ENCODE measurements around the gene MOK. TPM values are rescaled to one million over a fixed set of nuclear protein-coding genes. Genes with fewer than 3 reads are reported as not detected.

Gene MOK
- polyA plus RNA-seq, 1 donor from 2014 or later = 63.6 TPM

DNA sequence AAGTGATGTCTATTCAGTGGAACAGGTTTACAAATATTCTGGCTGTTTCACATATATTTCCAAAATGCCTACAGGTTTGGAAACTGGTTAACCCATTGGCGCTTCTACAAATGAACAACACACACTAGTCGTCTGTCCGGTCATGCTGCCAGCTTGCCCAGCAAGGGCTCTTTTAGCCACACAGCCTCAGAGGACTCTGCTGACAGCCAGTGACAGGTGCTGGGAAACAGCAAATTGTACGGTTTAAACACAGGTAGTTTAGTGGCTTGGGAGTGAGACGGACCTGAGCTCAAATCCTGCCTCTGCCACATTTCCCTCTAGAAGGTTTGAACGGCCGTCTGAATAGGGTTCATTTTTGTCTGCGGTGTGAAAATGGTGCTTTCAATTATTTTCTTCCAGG is 53.8 kb downstream of the MOK start:
- Histone ChIP-seq H4K20me1 (ENCODE audit: insufficient read depth) (no peaks in the 10 kb centered on the region), H3K9ac (ENCODE audit: low read length) (no peak overlapping the region), H3F3A (ENCODE audit: insufficient read depth, low read length, poor library complexity, severe bottlenecking) (no peaks in the 10 kb centered on the region), H3K4me2 (ENCODE audit: low read length) (no peak overlapping the region), H3K27me3 (ENCODE audit: insufficient read depth, low read depth, low read length) (no peaks in the 10 kb centered on the region), H3K9me3 (ENCODE audit: low read length) (no peaks in the 10 kb centered on the region), H2AFZ (ENCODE audit: low read depth, low read length) (no peak overlapping the region), H3K79me2 (replicated peaks; ENCODE audit: insufficient read depth, low read length) (no peaks in the 10 kb centered on the region), H3K27ac (ENCODE audit: low read length) (no peak overlapping the region), H3K9me2 (ENCODE audit: insufficient read depth, low read length) (no peaks in the 10 kb centered on the region), H3K4me3 (ENCODE audit: low read length) (no peak overlapping the region), H3K36me3 (ENCODE audit: insufficient read depth, low read length) (no peaks in the 10 kb centered on the region)
- TF ChIP-seq SMC3 (conservative IDR thresholded peaks at IDR 0.05; ENCODE audit: poor library complexity) (no peak), EZH2 (IDR thresholded peaks at IDR 0.05; ENCODE audit: borderline replicate concordance, insufficient read depth, low read length, poor library complexity, severe bottlenecking) (no peak), POLR2AphosphoS5 (IDR thresholded peaks at IDR 0.05) (no peak), EP300 (conservative IDR thresholded peaks at IDR 0.05; ENCODE audit: poor library complexity, severe bottlenecking) (no peak), RAD21 (conservative IDR thresholded peaks at IDR 0.05) (no peak), TAF1 (IDR thresholded peaks at IDR 0.05; ENCODE audit: low read depth) (no peak), MXI1 (conservative IDR thresholded peaks at IDR 0.05; ENCODE audit: poor library complexity, severe bottlenecking) (no peak)
- TF ChIP-seq, protein P1, sequence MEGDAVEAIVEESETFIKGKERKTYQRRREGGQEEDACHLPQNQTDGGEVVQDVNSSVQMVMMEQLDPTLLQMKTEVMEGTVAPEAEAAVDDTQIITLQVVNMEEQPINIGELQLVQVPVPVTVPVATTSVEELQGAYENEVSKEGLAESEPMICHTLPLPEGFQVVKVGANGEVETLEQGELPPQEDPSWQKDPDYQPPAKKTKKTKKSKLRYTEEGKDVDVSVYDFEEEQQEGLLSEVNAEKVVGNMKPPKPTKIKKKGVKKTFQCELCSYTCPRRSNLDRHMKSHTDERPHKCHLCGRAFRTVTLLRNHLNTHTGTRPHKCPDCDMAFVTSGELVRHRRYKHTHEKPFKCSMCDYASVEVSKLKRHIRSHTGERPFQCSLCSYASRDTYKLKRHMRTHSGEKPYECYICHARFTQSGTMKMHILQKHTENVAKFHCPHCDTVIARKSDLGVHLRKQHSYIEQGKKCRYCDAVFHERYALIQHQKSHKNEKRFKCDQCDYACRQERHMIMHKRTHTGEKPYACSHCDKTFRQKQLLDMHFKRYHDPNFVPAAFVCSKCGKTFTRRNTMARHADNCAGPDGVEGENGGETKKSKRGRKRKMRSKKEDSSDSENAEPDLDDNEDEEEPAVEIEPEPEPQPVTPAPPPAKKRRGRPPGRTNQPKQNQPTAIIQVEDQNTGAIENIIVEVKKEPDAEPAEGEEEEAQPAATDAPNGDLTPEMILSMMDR (IDR thresholded peaks at IDR 0.05; ENCODE audit: poor library complexity, severe bottlenecking) = no peak
- TF ChIP-seq, protein P2, sequence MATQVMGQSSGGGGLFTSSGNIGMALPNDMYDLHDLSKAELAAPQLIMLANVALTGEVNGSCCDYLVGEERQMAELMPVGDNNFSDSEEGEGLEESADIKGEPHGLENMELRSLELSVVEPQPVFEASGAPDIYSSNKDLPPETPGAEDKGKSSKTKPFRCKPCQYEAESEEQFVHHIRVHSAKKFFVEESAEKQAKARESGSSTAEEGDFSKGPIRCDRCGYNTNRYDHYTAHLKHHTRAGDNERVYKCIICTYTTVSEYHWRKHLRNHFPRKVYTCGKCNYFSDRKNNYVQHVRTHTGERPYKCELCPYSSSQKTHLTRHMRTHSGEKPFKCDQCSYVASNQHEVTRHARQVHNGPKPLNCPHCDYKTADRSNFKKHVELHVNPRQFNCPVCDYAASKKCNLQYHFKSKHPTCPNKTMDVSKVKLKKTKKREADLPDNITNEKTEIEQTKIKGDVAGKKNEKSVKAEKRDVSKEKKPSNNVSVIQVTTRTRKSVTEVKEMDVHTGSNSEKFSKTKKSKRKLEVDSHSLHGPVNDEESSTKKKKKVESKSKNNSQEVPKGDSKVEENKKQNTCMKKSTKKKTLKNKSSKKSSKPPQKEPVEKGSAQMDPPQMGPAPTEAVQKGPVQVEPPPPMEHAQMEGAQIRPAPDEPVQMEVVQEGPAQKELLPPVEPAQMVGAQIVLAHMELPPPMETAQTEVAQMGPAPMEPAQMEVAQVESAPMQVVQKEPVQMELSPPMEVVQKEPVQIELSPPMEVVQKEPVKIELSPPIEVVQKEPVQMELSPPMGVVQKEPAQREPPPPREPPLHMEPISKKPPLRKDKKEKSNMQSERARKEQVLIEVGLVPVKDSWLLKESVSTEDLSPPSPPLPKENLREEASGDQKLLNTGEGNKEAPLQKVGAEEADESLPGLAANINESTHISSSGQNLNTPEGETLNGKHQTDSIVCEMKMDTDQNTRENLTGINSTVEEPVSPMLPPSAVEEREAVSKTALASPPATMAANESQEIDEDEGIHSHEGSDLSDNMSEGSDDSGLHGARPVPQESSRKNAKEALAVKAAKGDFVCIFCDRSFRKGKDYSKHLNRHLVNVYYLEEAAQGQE (IDR thresholded peaks at IDR 0.05; ENCODE audit: borderline replicate concordance) = no peak

DNA sequence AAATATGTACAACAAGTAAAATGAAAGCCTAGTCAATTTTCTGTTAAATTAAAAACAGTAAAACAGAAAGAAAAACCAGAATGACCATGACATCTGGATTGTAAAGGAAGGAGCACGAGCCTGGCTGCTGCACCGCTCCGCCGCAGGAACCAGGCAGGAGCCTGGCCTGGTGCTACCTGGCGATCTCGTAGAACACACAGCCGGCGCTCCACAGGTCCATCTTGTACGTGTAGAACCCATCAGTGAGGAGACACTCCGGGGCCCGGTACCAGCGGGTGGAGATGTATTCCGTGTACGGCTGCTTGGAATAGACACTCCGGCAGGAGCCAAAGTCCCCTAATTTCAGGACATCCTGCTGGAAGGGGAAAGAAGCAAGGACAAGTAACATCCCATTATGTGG is 54.3 kb downstream of the MOK start:
- Histone ChIP-seq H3K9me2 (ENCODE audit: insufficient read depth, low read length) (no peaks in the 10 kb centered on the region), H3K9me3 (ENCODE audit: low read length) (no peaks in the 10 kb centered on the region), H3K4me2 (ENCODE audit: low read length) (no peak overlapping the region), H3K79me2 (replicated peaks; ENCODE audit: insufficient read depth, low read length) (no peaks in the 10 kb centered on the region), H3K27ac (ENCODE audit: low read length) (no peak overlapping the region), H4K20me1 (ENCODE audit: insufficient read depth) (no peaks in the 10 kb centered on the region), H3K27me3 (ENCODE audit: insufficient read depth, low read depth, low read length) (no peaks in the 10 kb centered on the region), H3F3A (ENCODE audit: insufficient read depth, low read length, poor library complexity, severe bottlenecking) (no peaks in the 10 kb centered on the region), H2AFZ (ENCODE audit: low read depth, low read length) (no peak overlapping the region), H3K9ac (ENCODE audit: low read length) (no peak overlapping the region), H3K4me3 (ENCODE audit: low read length) (no peak overlapping the region), H3K36me3 (ENCODE audit: insufficient read depth, low read length) (no peaks in the 10 kb centered on the region)
- TF ChIP-seq POLR2AphosphoS5 (IDR thresholded peaks at IDR 0.05) (no peak), EP300 (conservative IDR thresholded peaks at IDR 0.05; ENCODE audit: poor library complexity, severe bottlenecking) (no peak), RAD21 (conservative IDR thresholded peaks at IDR 0.05) (no peak), TAF1 (IDR thresholded peaks at IDR 0.05; ENCODE audit: low read depth) (no peak), SMC3 (conservative IDR thresholded peaks at IDR 0.05; ENCODE audit: poor library complexity) (no peak), MXI1 (conservative IDR thresholded peaks at IDR 0.05; ENCODE audit: poor library complexity, severe bottlenecking) (no peak), EZH2 (IDR thresholded peaks at IDR 0.05; ENCODE audit: borderline replicate concordance, insufficient read depth, low read length, poor library complexity, severe bottlenecking) (no peak)
- TF ChIP-seq, protein P1 (IDR thresholded peaks at IDR 0.05; ENCODE audit: poor library complexity, severe bottlenecking) = no peak
- TF ChIP-seq, protein P2 (IDR thresholded peaks at IDR 0.05; ENCODE audit: borderline replicate concordance) = no peak

Data from neural cell (in vitro differentiated cells).